GM12892 (cell line): ENCODE data around the gene RGP1.

ENCODE experiments used
- POLR2A ChIP-seq: IDR thresholded peaks from 2 replicates; pipeline ENCODE4 v1.6.1; 2011; ENCODE audit warnings: low read depth, low read length, control low read depth
- POLR2AphosphoS5 ChIP-seq: IDR thresholded peaks from 2 replicates; pipeline ENCODE4 v1.6.1; 2011; ENCODE audit warnings: low read depth, low read length, control low read depth
- TAF1 ChIP-seq: IDR thresholded peaks from 2 replicates; pipeline ENCODE4 v1.6.1; 2011; ENCODE audit warnings: low read depth, mild to moderate bottlenecking, control low read depth, low read length, borderline replicate concordance

GRCh38 chr9:35716230-35716629, 32.9 kb upstream of the RGP1 start:
- no peak for TF ChIP-seq POLR2A
- TF ChIP-seq TAF1, result no peak
- TF ChIP-seq POLR2AphosphoS5, result no peak
